ENCODE data around the gene ALG2. TPM values are rescaled to one million over a fixed set of nuclear protein-coding genes. Genes with fewer than 3 reads are reported as not detected.

Gene ALG2
- total and polyA plus RNA-seq, 9 of the 15 experiments (the other 6 are each of a cell fraction or from before 2014, with no cell fraction given) = 4.9 to 41.9 (median 20.2) TPM

- TF ChIP-seq PBX2 (CRISPR knock-in tag; IDR thresholded peaks at IDR 0.05; ENCODE audit: low read depth) (no peak), PBX2 (tag; conservative IDR thresholded peaks at IDR 0.05; ENCODE audit: low read depth) (no peak), ZNF174 (CRISPR knock-in tag; IDR thresholded peaks at IDR 0.05) (no peak), PHF8 (IDR thresholded peaks at IDR 0.05; ENCODE audit: borderline replicate concordance, low read length) (no peak), NBN (IDR thresholded peaks at IDR 0.05; ENCODE audit: low read depth) (no peak)
Measured at GRCh38 chr9:99257723-99258389, 36.1 kb upstream of the ALG2 start (continued).

DNA sequence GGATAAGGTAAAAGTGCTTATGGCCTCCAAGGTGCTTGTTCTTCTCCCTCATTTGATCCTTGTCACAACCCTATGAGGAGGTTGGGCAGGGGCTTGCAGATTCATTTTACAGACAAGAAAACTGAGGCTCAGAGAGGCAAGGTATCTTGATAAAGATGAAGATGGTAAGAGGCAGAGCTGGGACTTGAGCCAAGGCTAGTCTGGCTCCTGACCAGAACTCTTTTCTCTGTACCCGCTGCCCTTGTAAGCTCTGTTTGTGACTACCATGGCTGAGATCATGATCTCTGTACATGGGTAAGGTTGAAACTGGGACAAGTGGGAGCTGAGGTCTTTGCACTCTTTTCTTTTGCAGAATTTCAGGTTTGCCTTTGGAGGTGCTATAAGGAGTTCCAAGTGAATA lies 33.9 kb upstream of the ALG2 start:
- no peak overlapping the region for H2AFZ ChIP-seq (ENCODE audit: low read depth, low read length)
- no TSS peak for BruUV-seq (replicated peaks)
- ATAC-seq (no peak), DNase-seq (ENCODE audit: extremely low read depth in 1 of 4, low spot score in 3 of 4) (no peak), FAIRE-seq (no peak)
- no peaks in the 10 kb centered on the region for H3K79me2 ChIP-seq (ENCODE audit: control insufficient read depth, insufficient read depth, low read length)
- POLR2A ChIA-PET = no interaction called here
- in situ Hi-C loops (cut with MboI) = loop anchor here (25.0 kb wide), 1 partner anchor 757 kb away; no protein-coding TSS in a partner anchor
- H3K27me3 ChIP-seq (ENCODE audit: control insufficient read depth in 2 of 2, insufficient read depth in 2 of 2, low read length in 2 of 2) = 0 out of 5 replicates have a peak, but pooled peaks cover 0 to 3% of the 10 kb centered on the region in 2 experiments
- H4K20me1 ChIP-seq (replicated peaks; ENCODE audit: control insufficient read depth, insufficient read depth, low read length) = no peaks in the 10 kb centered on the region
- WGBS (ENCODE audit: insufficient coverage, low coverage, missing lambda C conversion rate) = 21% methylated on average over 1 of the region's 1 CpG
- intact Hi-C loops (cut with micrococcal nuclease) = no loop called here
- peaks cover 8 to 13% of the 10 kb centered on the region in 2 experiments; a peak in 4 of 5 replicates for H3K4me1 ChIP-seq (replicated peaks in 1 of 2; ENCODE audit: control insufficient read depth in 2 of 2, insufficient read depth in 2 of 2, low read length in 2 of 2)
- no peak overlapping the region for H3K27ac ChIP-seq (ENCODE audit: extremely low read depth, low read depth, low read length)
- H3K9ac ChIP-seq (ENCODE audit: insufficient read depth in 1 of 2, low read depth in 2 of 2, low read length in 2 of 2) = no peak overlapping the region
- no peaks in the 10 kb centered on the region for H3K36me3 ChIP-seq (ENCODE audit: control insufficient read depth, insufficient read depth, low read length)
- CTCF ChIA-PET (ENCODE audit: low intra/inter-chr PET ratio) = no interaction called here
- no peaks in the 10 kb centered on the region for H3K9me1 ChIP-seq (ENCODE audit: control insufficient read depth, insufficient read depth, low read length)
- H3K4me2 ChIP-seq (ENCODE audit: insufficient read depth, low read length) = no peak overlapping the region
- H3K9me3 ChIP-seq (replicated peaks; ENCODE audit: control insufficient read depth, insufficient read depth, low read depth, low read length) = no peaks in the 10 kb centered on the region
- no peak overlapping the region for H3K4me3 ChIP-seq
- TF ChIP-seq, protein P1, sequence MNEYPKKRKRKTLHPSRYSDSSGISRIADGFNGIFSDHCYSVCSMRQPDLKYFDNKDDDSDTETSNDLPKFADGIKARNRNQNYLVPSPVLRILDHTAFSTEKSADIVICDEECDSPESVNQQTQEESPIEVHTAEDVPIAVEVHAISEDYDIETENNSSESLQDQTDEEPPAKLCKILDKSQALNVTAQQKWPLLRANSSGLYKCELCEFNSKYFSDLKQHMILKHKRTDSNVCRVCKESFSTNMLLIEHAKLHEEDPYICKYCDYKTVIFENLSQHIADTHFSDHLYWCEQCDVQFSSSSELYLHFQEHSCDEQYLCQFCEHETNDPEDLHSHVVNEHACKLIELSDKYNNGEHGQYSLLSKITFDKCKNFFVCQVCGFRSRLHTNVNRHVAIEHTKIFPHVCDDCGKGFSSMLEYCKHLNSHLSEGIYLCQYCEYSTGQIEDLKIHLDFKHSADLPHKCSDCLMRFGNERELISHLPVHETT (CRISPR knock-in tag; conservative IDR thresholded peaks at IDR 0.05 in 1 of 2, IDR thresholded peaks at IDR 0.05 in 1 of 2) = no peak
